A549 treated with AZD9567 at 1 μM for 4 hours (cell line): Measurements from ENCODE around the gene ABHD12B. TPM values are rescaled to one million over a fixed set of nuclear protein-coding genes. Genes with fewer than 3 reads are reported as not detected.

Source experiments
- total RNA-seq: library from RNA; stranded (reverse); fragments of 200-300 nt; extraction: Qiagen RNA extraction; gene quantifications from 5 replicates; pipeline ENCODE4 v1.2.3, GENCODE V29; 2022; ENCODE audit not compliant: insufficient read depth

ABHD12B gene, protein sequence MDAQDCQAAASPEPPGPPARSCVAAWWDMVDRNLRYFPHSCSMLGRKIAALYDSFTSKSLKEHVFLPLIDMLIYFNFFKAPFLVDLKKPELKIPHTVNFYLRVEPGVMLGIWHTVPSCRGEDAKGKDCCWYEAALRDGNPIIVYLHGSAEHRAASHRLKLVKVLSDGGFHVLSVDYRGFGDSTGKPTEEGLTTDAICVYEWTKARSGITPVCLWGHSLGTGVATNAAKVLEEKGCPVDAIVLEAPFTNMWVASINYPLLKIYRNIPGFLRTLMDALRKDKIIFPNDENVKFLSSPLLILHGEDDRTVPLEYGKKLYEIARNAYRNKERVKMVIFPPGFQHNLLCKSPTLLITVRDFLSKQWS
- not detected in 5 replicates for total RNA-seq

DNA sequence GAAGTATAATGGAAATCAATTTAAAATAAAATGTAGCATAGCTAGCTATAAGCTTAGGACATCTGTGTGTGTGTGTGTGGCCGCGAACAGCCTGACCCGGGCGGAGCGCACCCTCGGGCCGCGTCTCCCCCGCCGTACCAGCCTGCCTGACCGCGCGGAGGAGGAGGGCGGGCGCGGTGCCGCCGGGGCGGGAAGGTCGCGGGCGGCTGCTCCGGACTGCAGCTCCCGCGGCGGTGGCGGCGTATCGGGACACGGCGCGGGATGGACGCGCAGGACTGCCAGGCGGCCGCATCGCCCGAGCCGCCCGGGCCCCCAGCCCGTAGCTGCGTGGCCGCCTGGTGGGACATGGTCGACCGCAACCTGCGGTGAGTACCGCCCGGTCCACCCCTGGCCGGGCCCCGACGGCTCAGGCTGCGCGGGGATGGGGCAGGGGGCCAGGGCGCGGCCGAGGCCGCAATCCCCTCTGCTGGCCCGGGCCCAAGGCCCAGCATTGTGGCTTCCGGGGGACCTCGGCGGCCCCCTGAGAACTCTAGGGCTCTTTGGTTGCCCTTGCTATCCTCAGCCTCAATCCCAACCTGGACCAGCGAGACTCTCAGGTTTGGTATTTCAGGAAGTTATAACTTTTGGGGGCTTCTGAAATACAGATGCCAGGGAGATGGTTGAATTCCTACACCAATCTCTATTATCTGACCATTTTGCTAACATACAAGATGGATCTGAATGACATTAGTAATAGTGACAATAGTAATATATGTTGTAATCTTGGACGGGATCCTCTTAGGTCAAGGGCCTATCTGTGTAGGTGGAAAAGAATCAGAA lies at the start of gene ABHD12B:
ABHD12B (plus strand) TSS at position 140 of the 819 bp plus-strand sequence; CDS start at position 262, 122 bp downstream.

GRCh38 chr14:50830932-50831725 lies 40.7 kb upstream of the ABHD12B start, which contains the start of gene NIN:
NIN (minus strand) TSS chr14:50831162; CDS start chr14:50822056, 9,106 bp downstream.

DNA sequence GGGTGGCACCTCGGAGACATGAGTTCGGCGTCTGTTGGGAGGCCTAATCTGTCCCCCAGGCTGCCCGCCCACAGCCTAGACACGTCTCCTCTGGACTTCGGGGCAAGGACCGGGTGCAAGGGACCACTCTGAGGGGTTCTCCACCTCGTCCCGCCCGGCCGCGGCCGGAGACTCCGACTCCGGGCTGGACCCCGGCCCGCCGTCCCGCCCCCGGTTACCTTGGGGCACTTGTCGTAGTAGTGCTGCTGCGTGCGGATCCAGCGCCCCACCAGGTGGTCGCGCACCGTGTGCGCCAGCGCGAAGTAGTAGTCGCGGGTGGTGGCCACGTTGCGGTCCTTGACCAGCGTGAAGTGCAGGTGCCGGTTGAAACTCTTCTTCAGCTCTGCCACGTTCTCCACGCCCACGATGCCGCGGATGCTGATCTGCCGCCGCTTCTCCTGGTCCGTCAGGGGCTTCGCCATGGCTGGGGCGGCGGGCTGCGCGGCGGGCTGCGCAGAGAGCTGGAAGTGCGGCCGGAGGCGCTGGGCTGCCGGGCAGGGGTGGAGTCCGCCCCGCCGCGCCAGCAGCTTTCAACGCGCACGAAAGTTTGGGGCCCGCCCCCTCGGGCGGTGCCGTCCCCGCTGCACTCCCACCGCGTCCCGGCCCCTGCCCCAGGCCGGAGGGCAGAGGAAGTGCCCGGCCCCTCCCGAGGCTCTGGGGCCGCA lies 72.2 kb downstream of the ABHD12B start, which contains the start of gene PYGL:
PYGL (minus strand) TSS at position 541 of the 704 bp plus-strand sequence; CDS start at position 461, 80 bp downstream.

Other genes starting within 250 kb of the ABHD12B start
- gene SAV1, start 203.7 kb upstream of the ABHD12B start, total RNA-seq, result 24.0 to 33.6 TPM (median 32.3 TPM) in 5 replicates
- 11.8 to 16.9 TPM (median 15.7 TPM) in 5 replicates for gene NIN, start 40.9 kb upstream of the ABHD12B start, total RNA-seq
- gene PYGL, start 72.4 kb downstream of the ABHD12B start, total RNA-seq, result 120 to 182 TPM (median 151 TPM) in 5 replicates
- 10.7 to 13.9 TPM (median 11.9 TPM) in 5 replicates for gene TRIM9, start 223.1 kb downstream of the ABHD12B start, total RNA-seq